ENCODE results near the gene KIAA0753. TPM values are rescaled to one million over a fixed set of nuclear protein-coding genes. Genes with fewer than 3 reads are reported as not detected.

KIAA0753 gene
- total and polyA plus RNA-seq, 10 of the 15 experiments (the other 5 are each of a cell fraction or from before 2014, with no cell fraction given): 2.2 to 15.2 (median 7.7) TPM

DNA sequence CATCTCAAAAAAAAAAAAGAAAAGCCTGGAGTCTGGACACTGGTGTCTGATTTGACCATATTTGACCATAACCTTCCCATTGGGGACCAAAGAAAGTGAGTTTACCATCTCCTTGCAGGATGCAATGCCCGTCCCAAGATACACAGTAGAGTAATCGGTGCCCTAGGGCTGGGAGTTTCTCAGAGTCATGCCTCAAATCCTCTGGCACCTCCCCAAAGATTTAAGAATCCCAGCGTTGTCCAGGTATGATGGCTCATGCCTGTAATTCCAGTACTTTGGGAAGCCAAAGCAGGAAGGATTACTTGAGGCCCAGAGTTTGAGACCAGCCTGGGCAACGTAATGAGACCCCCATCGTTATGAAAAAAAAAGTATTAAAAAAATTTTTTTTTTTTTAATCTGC is 89.2 kb downstream of the KIAA0753 start:
- no peak overlapping the region for H3K4me2 ChIP-seq (ENCODE audit: control insufficient read depth, insufficient read depth)

DNA sequence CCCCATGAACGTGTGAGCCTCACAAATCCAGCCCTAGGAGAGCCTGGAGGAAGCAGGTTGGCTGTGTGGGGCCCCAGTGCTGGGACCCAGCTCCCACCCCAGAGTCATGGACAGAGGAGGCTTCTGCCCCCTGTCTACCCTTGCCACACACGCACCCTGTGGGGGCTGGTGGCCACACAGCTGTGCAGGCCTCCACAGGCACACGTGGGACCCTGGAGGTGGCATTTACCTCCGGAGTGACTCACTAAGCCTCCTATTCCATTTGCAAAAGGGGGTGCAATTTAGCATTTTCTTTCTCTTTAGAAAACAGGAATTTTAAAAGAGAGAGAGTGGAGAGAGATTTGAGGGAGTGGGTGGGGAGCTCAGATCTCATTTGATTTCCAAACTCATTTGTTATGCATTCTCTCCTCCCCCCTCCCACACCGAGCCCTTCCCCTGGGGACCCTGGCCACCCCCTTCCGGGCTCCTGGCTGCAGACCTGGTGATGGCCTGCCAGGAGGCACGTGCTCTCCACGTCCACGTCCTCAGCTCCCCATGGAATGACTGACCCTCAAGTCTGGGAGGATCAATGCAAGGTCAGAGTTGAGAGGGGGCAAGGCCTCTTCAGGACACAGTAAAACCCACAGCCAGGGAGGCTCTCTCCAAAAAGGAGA is 91.0 kb downstream of the KIAA0753 start:
- Histone ChIP-seq H3K9ac (ENCODE audit: control insufficient read depth, insufficient read depth, low read length) (no peak overlapping the region), H3K36me3 (ENCODE audit: control insufficient read depth in 2 of 2, insufficient read depth in 2 of 2, low read length in 1 of 2) (no peaks in the 10 kb centered on the region), H3K4me2 (ENCODE audit: control insufficient read depth, insufficient read depth) (no peak overlapping the region), H2AFZ (ENCODE audit: control insufficient read depth, low read depth, low read length) (no peak overlapping the region), H3K79me2 (ENCODE audit: control insufficient read depth, insufficient read depth, low read length) (no peaks in the 10 kb centered on the region), H3K4me3 (no peak overlapping the region), H3K27me3 (replicated peaks in 1 of 2; ENCODE audit: control insufficient read depth in 2 of 2, insufficient read depth in 2 of 2, low read length in 1 of 2) (peaks cover 0 to 3% of the 10 kb centered on the region in 2 experiments; a peak in 2 of 4 replicates), H3K4me1 (ENCODE audit: control insufficient read depth, insufficient read depth, low read length) (peaks cover 15% of the 10 kb centered on the region), H4K20me1 (ENCODE audit: control insufficient read depth, insufficient read depth) (no peaks in the 10 kb centered on the region; the same call in 1 of the 2 replicates), H3K9me3 (replicated peaks; ENCODE audit: control insufficient read depth, insufficient read depth, low read length) (no peaks in the 10 kb centered on the region), H3K27ac (ENCODE audit: control insufficient read depth, insufficient read depth) (no peak overlapping the region)
- CTCF ChIA-PET: interaction anchor here (0.6 to 1.2 kb wide), 2 partner anchors 58 to 77 kb away, joined by 4 to 7 read pairs; no protein-coding TSS in a partner anchor
- intact Hi-C loops (cut with micrococcal nuclease; ENCODE audit: unreplicated experiment): no loop called here
- in situ Hi-C loops (cut with MboI): no loop called here
- POLR2A ChIA-PET: no interaction called here
- RAD21 ChIA-PET (ENCODE audit: unreplicated experiment): no interaction called here
- DNase-seq (ENCODE audit: low read depth, low spot score) (no peak), FAIRE-seq (no peak), ATAC-seq (no peak)
- no TSS peak for BruUV-seq (replicated peaks)
- 6% methylated on average over 9 of the region's 9 CpGs for WGBS (ENCODE audit: insufficient coverage, insufficient replicate concordance, low lambda C conversion rate, missing lambda C conversion rate)
- SMC1A ChIA-PET (ENCODE audit: uncharacterized antibody, unreplicated experiment): interaction anchor here (0.6 to 1.2 kb wide), 2 partner anchors 13 to 25 kb away, joined by 3 read pairs; no protein-coding TSS in a partner anchor
- TF ChIP-seq WRNIP1 (IDR thresholded peaks at IDR 0.05; ENCODE audit: borderline replicate concordance, low read depth, low read length) (no peak), FOXM1 (IDR thresholded peaks at IDR 0.05; ENCODE audit: low read depth, low read length) (no peak), SREBF2 (IDR thresholded peaks at IDR 0.05; ENCODE audit: low read length) (no peak), ESRRA (IDR thresholded peaks at IDR 0.05; ENCODE audit: low read length) (no peak), RUNX3 (IDR thresholded peaks at IDR 0.05; ENCODE audit: low read length) (no peak), KDM1A (IDR thresholded peaks at IDR 0.05; ENCODE audit: borderline replicate concordance) (no peak), MYB (IDR thresholded peaks at IDR 0.05; ENCODE audit: borderline replicate concordance, low read depth, low read length) (no peak)
- TF ChIP-seq, protein P1, sequence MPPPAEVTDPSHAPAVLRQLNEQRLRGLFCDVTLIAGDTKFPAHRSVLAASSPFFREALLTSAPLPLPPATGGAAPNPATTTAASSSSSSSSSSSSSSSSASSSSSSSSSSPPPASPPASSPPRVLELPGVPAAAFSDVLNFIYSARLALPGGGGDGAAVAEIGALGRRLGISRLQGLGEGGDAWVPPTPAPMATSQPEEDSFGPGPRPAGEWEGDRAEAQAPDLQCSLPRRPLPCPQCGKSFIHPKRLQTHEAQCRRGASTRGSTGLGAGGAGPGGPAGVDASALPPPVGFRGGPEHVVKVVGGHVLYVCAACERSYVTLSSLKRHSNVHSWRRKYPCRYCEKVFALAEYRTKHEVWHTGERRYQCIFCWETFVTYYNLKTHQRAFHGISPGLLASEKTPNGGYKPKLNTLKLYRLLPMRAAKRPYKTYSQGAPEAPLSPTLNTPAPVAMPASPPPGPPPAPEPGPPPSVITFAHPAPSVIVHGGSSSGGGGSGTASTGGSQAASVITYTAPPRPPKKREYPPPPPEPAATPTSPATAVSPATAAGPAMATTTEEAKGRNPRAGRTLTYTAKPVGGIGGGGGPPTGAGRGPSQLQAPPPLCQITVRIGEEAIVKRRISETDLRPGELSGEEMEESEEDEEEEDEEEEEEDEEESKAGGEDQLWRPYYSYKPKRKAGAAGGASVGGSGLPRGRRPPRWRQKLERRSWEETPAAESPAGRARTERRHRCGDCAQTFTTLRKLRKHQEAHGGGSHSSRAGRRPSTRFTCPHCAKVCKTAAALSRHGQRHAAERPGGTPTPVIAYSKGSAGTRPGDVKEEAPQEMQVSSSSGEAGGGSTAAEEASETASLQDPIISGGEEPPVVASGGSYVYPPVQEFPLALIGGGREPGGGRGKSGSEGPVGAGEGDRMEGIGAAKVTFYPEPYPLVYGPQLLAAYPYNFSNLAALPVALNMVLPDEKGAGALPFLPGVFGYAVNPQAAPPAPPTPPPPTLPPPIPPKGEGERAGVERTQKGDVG (CRISPR knock-in tag; IDR thresholded peaks at IDR 0.05): no peak

More for the DNA sequence above, 89.2 kb downstream of the KIAA0753 start:
- Histone ChIP-seq H3K27me3 (replicated peaks in 1 of 2; ENCODE audit: control insufficient read depth in 2 of 2, insufficient read depth in 2 of 2, low read length in 1 of 2) (peaks cover 8 to 12% of the 10 kb centered on the region in 2 experiments; a peak in 3 of 4 replicates), H4K20me1 (ENCODE audit: control insufficient read depth, insufficient read depth) (no peaks in the 10 kb centered on the region; the same call in 1 of the 2 replicates), H3K4me3 (no peak overlapping the region), H3K79me2 (ENCODE audit: control insufficient read depth, insufficient read depth, low read length) (no peaks in the 10 kb centered on the region), H3K9ac (ENCODE audit: control insufficient read depth, insufficient read depth, low read length) (no peak overlapping the region), H3K27ac (ENCODE audit: control insufficient read depth, insufficient read depth) (no peak overlapping the region), H3K36me3 (ENCODE audit: control insufficient read depth in 2 of 2, insufficient read depth in 2 of 2, low read length in 1 of 2) (no peaks in the 10 kb centered on the region), H2AFZ (ENCODE audit: control insufficient read depth, low read depth, low read length) (no peak overlapping the region), H3K9me3 (replicated peaks; ENCODE audit: control insufficient read depth, insufficient read depth, low read length) (no peaks in the 10 kb centered on the region), H3K4me1 (ENCODE audit: control insufficient read depth, insufficient read depth, low read length) (peaks cover 13% of the 10 kb centered on the region)
- WGBS (ENCODE audit: insufficient coverage, insufficient replicate concordance, low lambda C conversion rate, missing lambda C conversion rate): 6% methylated on average over 5 of the region's 5 CpGs
- no peak for FAIRE-seq
- TF ChIP-seq KAT2A (conservative IDR thresholded peaks at IDR 0.05; ENCODE audit: control insufficient read depth, low read depth, low read length): no peak
- TF ChIP-seq SMARCA5 (IDR thresholded peaks at IDR 0.05): no peak
- TF ChIP-seq, protein P2, sequence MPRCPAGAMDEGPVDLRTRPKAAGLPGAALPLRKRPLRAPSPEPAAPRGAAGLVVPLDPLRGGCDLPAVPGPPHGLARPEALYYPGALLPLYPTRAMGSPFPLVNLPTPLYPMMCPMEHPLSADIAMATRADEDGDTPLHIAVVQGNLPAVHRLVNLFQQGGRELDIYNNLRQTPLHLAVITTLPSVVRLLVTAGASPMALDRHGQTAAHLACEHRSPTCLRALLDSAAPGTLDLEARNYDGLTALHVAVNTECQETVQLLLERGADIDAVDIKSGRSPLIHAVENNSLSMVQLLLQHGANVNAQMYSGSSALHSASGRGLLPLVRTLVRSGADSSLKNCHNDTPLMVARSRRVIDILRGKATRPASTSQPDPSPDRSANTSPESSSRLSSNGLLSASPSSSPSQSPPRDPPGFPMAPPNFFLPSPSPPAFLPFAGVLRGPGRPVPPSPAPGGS (IDR thresholded peaks at IDR 0.05; ENCODE audit: borderline replicate concordance, insufficient read depth, low read depth, low read length, poor library complexity, severe bottlenecking): no peak
- no peak for TF ChIP-seq NR2C2 (IDR thresholded peaks at IDR 0.05; ENCODE audit: borderline replicate concordance, control insufficient read depth, insufficient read length, low read depth)
- ChIA-PET POLR2A (no interaction called here), SMC1A (ENCODE audit: uncharacterized antibody, unreplicated experiment) (no interaction called here), RAD21 (ENCODE audit: unreplicated experiment) (no interaction called here), CTCF (no interaction called here)
- DNase-seq (ENCODE audit: low read depth, low spot score): no peak
- in situ Hi-C loops (cut with MboI) (no loop called here), intact Hi-C loops (cut with micrococcal nuclease; ENCODE audit: unreplicated experiment) (no loop called here)
- BruUV-seq (replicated peaks): no TSS peak
- ATAC-seq: no peak
